ENCODE data around the gene FUOM. TPM values are rescaled to one million over a fixed set of nuclear protein-coding genes. Genes with fewer than 3 reads are reported as not detected.

The FUOM gene
- total RNA-seq, 4 donors from 2014 or later = 5.4 to 15.7 (median 10.8) TPM

DNA sequence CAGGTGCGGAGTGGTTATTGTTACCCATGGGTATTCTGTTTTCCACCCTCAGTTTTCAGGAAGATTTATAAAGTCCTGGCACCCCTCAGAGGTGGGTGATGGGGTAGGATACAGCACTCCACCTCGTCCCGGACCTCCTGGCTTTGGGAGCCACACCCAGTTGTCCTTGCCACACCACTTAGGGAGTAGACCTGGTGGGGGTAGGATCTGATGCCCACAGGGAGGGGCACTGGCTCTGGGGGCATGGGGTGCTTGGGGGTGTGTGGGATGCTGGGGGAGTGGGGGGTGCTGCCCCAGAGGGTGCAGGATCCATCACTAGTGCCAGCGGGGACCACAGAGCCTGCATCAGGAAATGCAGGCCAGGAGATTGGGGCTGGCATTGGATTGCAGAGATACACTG lies 44.6 kb downstream of the FUOM start:
- TF ChIP-seq EP300 (IDR thresholded peaks at IDR 0.05) (no peak), POLR2A (IDR thresholded peaks at IDR 0.05) (no peak), POLR2AphosphoS5 (IDR thresholded peaks at IDR 0.05) (no peak)
- TF ChIP-seq, protein P1, sequence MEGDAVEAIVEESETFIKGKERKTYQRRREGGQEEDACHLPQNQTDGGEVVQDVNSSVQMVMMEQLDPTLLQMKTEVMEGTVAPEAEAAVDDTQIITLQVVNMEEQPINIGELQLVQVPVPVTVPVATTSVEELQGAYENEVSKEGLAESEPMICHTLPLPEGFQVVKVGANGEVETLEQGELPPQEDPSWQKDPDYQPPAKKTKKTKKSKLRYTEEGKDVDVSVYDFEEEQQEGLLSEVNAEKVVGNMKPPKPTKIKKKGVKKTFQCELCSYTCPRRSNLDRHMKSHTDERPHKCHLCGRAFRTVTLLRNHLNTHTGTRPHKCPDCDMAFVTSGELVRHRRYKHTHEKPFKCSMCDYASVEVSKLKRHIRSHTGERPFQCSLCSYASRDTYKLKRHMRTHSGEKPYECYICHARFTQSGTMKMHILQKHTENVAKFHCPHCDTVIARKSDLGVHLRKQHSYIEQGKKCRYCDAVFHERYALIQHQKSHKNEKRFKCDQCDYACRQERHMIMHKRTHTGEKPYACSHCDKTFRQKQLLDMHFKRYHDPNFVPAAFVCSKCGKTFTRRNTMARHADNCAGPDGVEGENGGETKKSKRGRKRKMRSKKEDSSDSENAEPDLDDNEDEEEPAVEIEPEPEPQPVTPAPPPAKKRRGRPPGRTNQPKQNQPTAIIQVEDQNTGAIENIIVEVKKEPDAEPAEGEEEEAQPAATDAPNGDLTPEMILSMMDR (IDR thresholded peaks at IDR 0.05) = no peak
- H3K9me3 ChIP-seq = no peaks in the 10 kb centered on the region
- H3K4me1 ChIP-seq = peaks cover 0 to 13% (median 4%) of the 10 kb centered on the region in 3 donors
- WGBS, 2 donors (ENCODE audit: low coverage in 1 of 2) = 69 to 82% methylated on average over 3 to 4 of the region's 4 CpGs
- H3K4me3 ChIP-seq = no peak overlapping the region
- no peak for ATAC-seq
- H3K36me3 ChIP-seq = peaks cover 0 to 41% of the 10 kb centered on the region in 2 donors
- H3K27ac ChIP-seq = no peak overlapping the region
- H3K27me3 ChIP-seq = no peaks in the 10 kb centered on the region

DNA sequence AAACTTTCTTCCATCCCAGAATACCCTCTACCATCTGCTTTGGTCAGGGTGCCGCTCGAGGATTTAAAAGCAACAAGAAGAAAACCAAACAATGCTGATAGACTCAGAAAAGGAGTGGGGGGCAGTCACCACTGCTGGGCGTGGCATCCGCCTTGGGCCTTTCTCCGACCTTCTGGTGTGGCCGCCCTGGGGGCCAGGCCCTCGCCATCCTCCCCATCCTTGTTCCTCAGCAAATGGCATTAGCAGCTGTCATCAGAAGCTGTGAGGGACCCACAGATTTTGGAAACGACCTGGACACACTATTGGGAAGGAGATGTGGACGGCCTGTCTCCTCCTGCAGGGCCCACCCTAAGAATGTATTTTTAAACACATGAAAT lies 45.1 kb downstream of the FUOM start:
- Histone ChIP-seq H3K9me3 (no peaks in the 10 kb centered on the region), H3K36me3 (peaks cover 0 to 41% of the 10 kb centered on the region in 2 donors), H3K4me3 (no peak overlapping the region), H3K27ac (no peak overlapping the region), H3K27me3 (no peaks in the 10 kb centered on the region), H3K4me1 (peaks cover 0 to 17% (median 5%) of the 10 kb centered on the region in 3 donors)
- no peak for ATAC-seq
- WGBS, 2 donors (ENCODE audit: low coverage in 1 of 2) = 85 to 94% methylated on average over 2 to 9 of the region's 9 CpGs
- TF ChIP-seq EP300 (IDR thresholded peaks at IDR 0.05) = no peak
- no peak for TF ChIP-seq POLR2A (IDR thresholded peaks at IDR 0.05)
- TF ChIP-seq, protein P1 (IDR thresholded peaks at IDR 0.05) = no peak
- no peak for TF ChIP-seq POLR2AphosphoS5 (IDR thresholded peaks at IDR 0.05)

DNA sequence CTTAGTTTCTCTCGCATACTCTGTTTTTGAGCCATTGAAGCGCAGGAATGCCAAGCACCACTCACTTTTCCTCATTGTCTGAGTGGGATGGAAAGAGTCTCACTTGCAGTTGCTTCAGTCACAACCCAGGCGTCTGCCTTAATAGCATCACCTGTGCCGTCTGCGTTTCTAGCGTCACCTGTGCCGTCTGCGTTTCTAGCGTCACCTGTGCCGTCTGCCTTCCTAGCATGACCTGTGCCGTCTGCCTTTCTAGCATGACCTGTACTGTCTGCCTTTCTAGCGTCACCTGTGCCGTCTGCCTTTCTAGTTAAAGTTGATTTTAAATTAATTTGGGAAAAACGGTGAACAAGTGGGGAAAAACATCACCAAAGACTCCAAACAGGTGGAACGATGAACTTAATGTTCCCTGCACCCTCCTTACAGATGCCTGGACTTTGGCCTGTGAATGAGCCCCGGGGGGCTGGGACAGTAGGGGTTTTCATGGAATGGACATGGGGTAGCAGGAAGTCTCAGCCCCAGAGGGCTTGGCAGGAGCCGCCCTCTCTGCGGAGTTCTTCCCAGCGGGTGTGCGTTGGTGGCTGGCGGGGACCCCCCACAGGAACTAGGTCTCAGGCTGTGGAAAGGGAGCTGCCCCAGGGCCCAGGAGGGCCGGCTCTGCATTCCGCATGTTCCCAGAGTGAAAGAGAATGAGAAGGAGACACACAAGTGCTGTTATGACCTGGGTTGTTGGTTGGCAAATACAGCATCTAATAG lies 45.6 kb downstream of the FUOM start:
- WGBS, 2 donors (ENCODE audit: low coverage in 1 of 2) = 91 to 94% methylated on average over 9 to 15 of the region's 23 CpGs
- peaks cover 0 to 41% of the 10 kb centered on the region in 2 donors for H3K36me3 ChIP-seq

DNA sequence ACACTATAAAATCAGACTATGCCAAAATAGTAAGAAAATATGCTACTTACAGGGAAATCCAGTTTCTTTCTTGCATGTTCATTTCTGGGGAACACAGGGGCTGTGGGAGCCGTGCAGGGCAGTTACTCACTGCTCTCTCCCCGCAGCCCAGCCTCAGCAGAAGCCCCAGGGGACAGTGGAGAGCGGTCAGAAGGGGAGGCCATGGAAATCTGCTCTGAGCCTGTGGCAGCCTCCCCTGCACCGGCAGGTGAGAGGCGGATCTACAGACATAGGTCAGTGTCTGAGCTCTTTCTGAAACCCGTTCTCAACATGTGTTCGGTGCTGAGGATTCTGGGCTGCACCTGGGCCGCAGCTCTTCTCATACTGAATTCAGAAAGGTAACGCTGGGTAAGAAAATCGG lies 46.2 kb downstream of the FUOM start:
- WGBS, 2 donors (ENCODE audit: low coverage in 1 of 2) = 60 to 84% methylated on average over 3 to 8 of the region's 10 CpGs
- ATAC-seq = no peak
- H3K27me3 ChIP-seq = no peaks in the 10 kb centered on the region
- TF ChIP-seq, protein P1 (IDR thresholded peaks at IDR 0.05) = no peak
- TF ChIP-seq POLR2AphosphoS5 (IDR thresholded peaks at IDR 0.05) (no peak), POLR2A (IDR thresholded peaks at IDR 0.05) (no peak), EP300 (IDR thresholded peaks at IDR 0.05) (no peak)
- no peaks in the 10 kb centered on the region for H3K9me3 ChIP-seq
- H3K4me1 ChIP-seq = peaks cover 0 to 29% (median 15%) of the 10 kb centered on the region in 3 donors
- H3K36me3 ChIP-seq = peaks cover 0 to 41% of the 10 kb centered on the region in 2 donors
- no peak overlapping the region for H3K27ac ChIP-seq
- H3K4me3 ChIP-seq = no peak overlapping the region

More for the DNA sequence above, 45.6 kb downstream of the FUOM start:
- H3K27me3 ChIP-seq = no peaks in the 10 kb centered on the region
- H3K4me1 ChIP-seq = peaks cover 0 to 23% (median 11%) of the 10 kb centered on the region in 3 donors
- H3K9me3 ChIP-seq = no peaks in the 10 kb centered on the region
- TF ChIP-seq POLR2A (IDR thresholded peaks at IDR 0.05) = no peak
- TF ChIP-seq, protein P1 (IDR thresholded peaks at IDR 0.05) = no peak
- TF ChIP-seq POLR2AphosphoS5 (IDR thresholded peaks at IDR 0.05) = no peak
- TF ChIP-seq EP300 (IDR thresholded peaks at IDR 0.05) = no peak
- no peak overlapping the region for H3K27ac ChIP-seq
- no peak overlapping the region for H3K4me3 ChIP-seq
- ATAC-seq = no peak

DNA sequence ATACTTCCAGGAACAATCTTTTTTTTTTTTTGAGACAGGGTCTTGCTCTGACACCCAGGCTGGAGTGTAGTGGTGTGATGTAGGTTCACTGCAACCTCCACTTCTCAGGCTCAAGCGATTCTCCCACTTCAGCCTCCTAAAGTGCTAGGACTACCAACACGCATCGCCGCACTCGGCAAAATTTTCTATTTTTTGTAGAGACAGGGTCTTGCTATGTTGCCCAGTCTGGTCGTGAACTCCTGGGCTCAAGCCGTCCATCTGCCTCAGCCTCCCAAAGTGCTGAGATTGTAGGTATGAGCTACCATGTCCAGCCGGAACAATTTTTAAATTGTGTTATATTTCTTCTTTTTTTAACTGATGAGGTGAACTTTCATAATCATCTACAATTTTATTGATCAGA lies 47.0 kb downstream of the FUOM start:
- H3K27me3 ChIP-seq = no peaks in the 10 kb centered on the region
- no peak overlapping the region for H3K27ac ChIP-seq
- H3K36me3 ChIP-seq = peaks cover 0 to 41% of the 10 kb centered on the region in 2 donors
- no peak for ATAC-seq
- no peak overlapping the region for H3K4me3 ChIP-seq
- peaks cover 0 to 37% (median 20%) of the 10 kb centered on the region in 3 donors for H3K4me1 ChIP-seq
- TF ChIP-seq, protein P1 (IDR thresholded peaks at IDR 0.05) = no peak
- TF ChIP-seq EP300 (IDR thresholded peaks at IDR 0.05) = no peak
- no peak for TF ChIP-seq POLR2A (IDR thresholded peaks at IDR 0.05)
- TF ChIP-seq POLR2AphosphoS5 (IDR thresholded peaks at IDR 0.05) = no peak
- 86% methylated on average over 7 to 8 of the region's 8 CpGs for WGBS, 2 donors (ENCODE audit: low coverage in 1 of 2)
- H3K9me3 ChIP-seq = no peaks in the 10 kb centered on the region
